Loucy (cell line): ENCODE data around the gene CHIT1.

Experiments
- H2AFZ ChIP-seq: fragments of 200-600 bp; sonication (generic); 2 replicates; pipeline ENCODE4 v1.6.0; 2016; ENCODE audit warnings: antibody characterized with exemption, mild to moderate bottlenecking, low read length, moderate library complexity
- H3F3A ChIP-seq: fragments of 200-600 bp; 2 replicates; pipeline ENCODE4 v1.6.0; 2016; ENCODE audit warnings: antibody characterized with exemption, low read depth, mild to moderate bottlenecking
- H3K27me3 ChIP-seq: fragments of 200-600 bp; sonication (generic); 2 replicates; pipeline ENCODE4 v1.6.1; 2014; ENCODE audit warnings: low read length, mild to moderate bottlenecking; ENCODE audit not compliant: insufficient read depth, poor library complexity, severe bottlenecking
- H3K36me3 ChIP-seq: fragments of 200-600 bp; sonication (generic); 2 replicates; pipeline ENCODE4 v1.6.1; 2016; ENCODE audit warnings: low read length; ENCODE audit not compliant: insufficient read depth
- H3K4me1 ChIP-seq: fragments of 200-600 bp; sonication (generic); 2 replicates; pipeline ENCODE4 v1.5.1; 2014; ENCODE audit warnings: low read length, mild to moderate bottlenecking; ENCODE audit not compliant: insufficient read depth, poor library complexity, severe bottlenecking
- H3K4me2 ChIP-seq: fragments of 200-600 bp; sonication (generic); 2 replicates; pipeline ENCODE4 v1.6.0; 2014; ENCODE audit warnings: antibody characterized with exemption, low read length, low read depth, mild to moderate bottlenecking; ENCODE audit not compliant: poor library complexity, severe bottlenecking
- H3K4me3 ChIP-seq: fragments of 200-600 bp; sonication (generic); 2 replicates; pipeline ENCODE4 v1.5.1; 2014; ENCODE audit warnings: low read length, mild to moderate bottlenecking, mixed read lengths; ENCODE audit not compliant: poor library complexity, severe bottlenecking
- H3K79me2 ChIP-seq: fragments of 200-600 bp; sonication (generic); 2 replicates; pipeline ENCODE4 v1.6.1; 2014; ENCODE audit warnings: low read length; ENCODE audit not compliant: insufficient read depth
- H3K9ac ChIP-seq: fragments of 200-600 bp; sonication (generic); 2 replicates; pipeline ENCODE4 v1.6.0; 2014; ENCODE audit warnings: mild to moderate bottlenecking, low read depth, low read length, moderate library complexity; ENCODE audit not compliant: poor library complexity, severe bottlenecking
- H3K9me2 ChIP-seq: fragments of 200-600 bp; sonication (generic); replicated peaks from 2 replicates; pipeline ENCODE4 v1.6.1; 2016; ENCODE audit warnings: low read depth, low read length, mixed read lengths
- H3K9me3 ChIP-seq: fragments of 200-600 bp; sonication (generic); 2 replicates; pipeline ENCODE4 v1.6.1; 2014; ENCODE audit warnings: mild to moderate bottlenecking, antibody characterized with exemption, low read length, low read depth; ENCODE audit not compliant: insufficient read depth
- H4K20me1 ChIP-seq: fragments of 200-600 bp; sonication (generic); 2 replicates; pipeline ENCODE4 v1.6.0; 2014; ENCODE audit warnings: antibody characterized with exemption, low read length, mild to moderate bottlenecking; ENCODE audit not compliant: insufficient read depth, poor library complexity, severe bottlenecking
- EZH2phosphoT487 ChIP-seq: fragments of 200-600 bp; IDR thresholded peaks from 2 replicates; pipeline ENCODE4 v1.6.1; 2018; ENCODE audit warnings: antibody characterized with exemption, mild to moderate bottlenecking, moderate library complexity, borderline replicate concordance
- TF ChIP-seq, protein P1 (sequence below): fragments of 200-600 bp; sonication (generic); conservative IDR thresholded peaks from 2 replicates; pipeline ENCODE4 v1.5.1; 2014; ENCODE audit warnings: mild to moderate bottlenecking, antibody characterized with exemption, low read length

CHIT1 gene

DNA sequence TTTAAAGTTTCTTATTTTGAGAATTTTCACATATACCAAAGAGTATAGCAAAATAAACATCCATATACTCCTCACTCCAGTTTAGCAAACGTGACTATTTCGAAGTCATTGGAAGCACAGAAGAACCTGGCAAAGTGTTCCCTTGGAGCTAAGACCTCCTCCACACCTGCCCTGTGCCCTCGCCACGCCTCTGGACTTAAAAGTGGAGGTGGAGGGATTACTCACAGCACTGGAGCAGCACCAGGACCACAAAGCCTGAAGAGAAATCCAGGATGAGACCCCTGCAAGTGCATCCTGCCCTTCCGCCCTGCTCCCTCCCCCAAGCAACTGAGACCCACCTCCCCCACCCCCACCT, 43.4 kb downstream of the CHIT1 start:
- Histone ChIP-seq H3K9me2 (no peaks in the 10 kb centered on the region), H3K4me2 (no peak overlapping the region), H3K79me2 (no peaks in the 10 kb centered on the region), H2AFZ (no peak overlapping the region), H3K9ac (no peak overlapping the region), H3K36me3 (no peaks in the 10 kb centered on the region), H3K4me1 (no peaks in the 10 kb centered on the region), H3K9me3 (no peaks in the 10 kb centered on the region), H3K4me3 (no peak overlapping the region), H4K20me1 (no peaks in the 10 kb centered on the region), H3K27me3 (no peaks in the 10 kb centered on the region), H3F3A (no peaks in the 10 kb centered on the region)
- TF ChIP-seq, protein P1, sequence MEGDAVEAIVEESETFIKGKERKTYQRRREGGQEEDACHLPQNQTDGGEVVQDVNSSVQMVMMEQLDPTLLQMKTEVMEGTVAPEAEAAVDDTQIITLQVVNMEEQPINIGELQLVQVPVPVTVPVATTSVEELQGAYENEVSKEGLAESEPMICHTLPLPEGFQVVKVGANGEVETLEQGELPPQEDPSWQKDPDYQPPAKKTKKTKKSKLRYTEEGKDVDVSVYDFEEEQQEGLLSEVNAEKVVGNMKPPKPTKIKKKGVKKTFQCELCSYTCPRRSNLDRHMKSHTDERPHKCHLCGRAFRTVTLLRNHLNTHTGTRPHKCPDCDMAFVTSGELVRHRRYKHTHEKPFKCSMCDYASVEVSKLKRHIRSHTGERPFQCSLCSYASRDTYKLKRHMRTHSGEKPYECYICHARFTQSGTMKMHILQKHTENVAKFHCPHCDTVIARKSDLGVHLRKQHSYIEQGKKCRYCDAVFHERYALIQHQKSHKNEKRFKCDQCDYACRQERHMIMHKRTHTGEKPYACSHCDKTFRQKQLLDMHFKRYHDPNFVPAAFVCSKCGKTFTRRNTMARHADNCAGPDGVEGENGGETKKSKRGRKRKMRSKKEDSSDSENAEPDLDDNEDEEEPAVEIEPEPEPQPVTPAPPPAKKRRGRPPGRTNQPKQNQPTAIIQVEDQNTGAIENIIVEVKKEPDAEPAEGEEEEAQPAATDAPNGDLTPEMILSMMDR, result no peak
- no peak for TF ChIP-seq EZH2phosphoT487

DNA sequence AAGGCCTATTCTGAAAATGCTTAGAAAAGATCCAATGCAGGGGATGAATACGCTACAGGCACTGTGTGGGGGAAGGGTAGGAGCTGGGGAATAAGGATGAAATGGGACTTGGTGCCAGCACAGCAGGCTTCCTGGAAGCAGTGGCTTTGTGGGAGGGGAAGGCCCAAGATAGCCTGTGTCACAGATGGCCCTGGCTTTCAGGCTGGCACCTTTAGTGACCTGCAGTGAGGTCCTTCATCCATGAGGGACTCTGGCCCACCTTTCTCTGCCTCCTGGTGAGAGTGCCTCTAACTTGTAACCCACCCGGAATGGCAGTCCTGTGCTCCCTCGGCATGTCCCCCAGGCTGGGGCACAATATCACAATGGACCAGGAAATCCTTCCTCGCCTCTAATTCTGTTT, 43.9 kb downstream of the CHIT1 start:
- no peak overlapping the region for H2AFZ ChIP-seq
- no peak overlapping the region for H3K4me2 ChIP-seq
- H3K36me3 ChIP-seq, result no peaks in the 10 kb centered on the region
- no peaks in the 10 kb centered on the region for H4K20me1 ChIP-seq
- H3K79me2 ChIP-seq, result no peaks in the 10 kb centered on the region
- no peak overlapping the region for H3K4me3 ChIP-seq
- no peaks in the 10 kb centered on the region for H3K9me3 ChIP-seq
- H3F3A ChIP-seq, result no peaks in the 10 kb centered on the region
- no peak overlapping the region for H3K9ac ChIP-seq
- H3K9me2 ChIP-seq, result no peaks in the 10 kb centered on the region
- H3K27me3 ChIP-seq, result no peaks in the 10 kb centered on the region
- no peaks in the 10 kb centered on the region for H3K4me1 ChIP-seq
- TF ChIP-seq, protein P1, result no peak
- TF ChIP-seq EZH2phosphoT487, result no peak

DNA sequence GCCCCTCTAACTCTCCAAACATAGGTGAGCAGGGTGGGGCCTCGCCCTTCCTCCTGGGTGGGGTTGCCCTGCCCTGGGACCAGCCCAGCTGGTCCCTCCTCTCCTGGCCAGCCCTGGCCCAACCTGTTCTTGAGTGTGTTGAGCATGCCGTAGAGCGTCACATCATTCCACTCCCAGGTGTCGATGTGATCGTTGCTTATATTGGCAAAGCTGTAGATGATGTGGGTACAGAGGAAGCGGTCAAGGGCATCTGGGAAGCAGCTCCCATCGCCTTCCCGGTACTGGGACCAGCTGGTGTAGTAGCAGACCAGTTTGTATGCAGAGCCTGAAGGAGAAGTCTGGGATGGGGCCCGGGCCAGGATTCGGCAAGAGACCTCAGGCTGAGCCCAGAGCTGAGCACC, 44.4 kb downstream of the CHIT1 start:
- Histone ChIP-seq H2AFZ (no peak overlapping the region), H3K9ac (no peak overlapping the region), H3F3A (no peaks in the 10 kb centered on the region), H3K4me2 (no peak overlapping the region), H3K4me1 (no peaks in the 10 kb centered on the region), H3K79me2 (no peaks in the 10 kb centered on the region), H3K36me3 (no peaks in the 10 kb centered on the region), H3K27me3 (no peaks in the 10 kb centered on the region), H3K9me2 (no peaks in the 10 kb centered on the region), H3K9me3 (no peaks in the 10 kb centered on the region), H4K20me1 (no peaks in the 10 kb centered on the region), H3K4me3 (no peak overlapping the region)
- TF ChIP-seq EZH2phosphoT487, result no peak
- TF ChIP-seq, protein P1, result no peak
